ENCODE results near the gene PRSS38. TPM values are rescaled to one million over a fixed set of nuclear protein-coding genes. Genes with fewer than 3 reads are reported as not detected.

PRSS38 gene
- total RNA-seq, 2 experiments from 2014 or later, result not detected

DNA sequence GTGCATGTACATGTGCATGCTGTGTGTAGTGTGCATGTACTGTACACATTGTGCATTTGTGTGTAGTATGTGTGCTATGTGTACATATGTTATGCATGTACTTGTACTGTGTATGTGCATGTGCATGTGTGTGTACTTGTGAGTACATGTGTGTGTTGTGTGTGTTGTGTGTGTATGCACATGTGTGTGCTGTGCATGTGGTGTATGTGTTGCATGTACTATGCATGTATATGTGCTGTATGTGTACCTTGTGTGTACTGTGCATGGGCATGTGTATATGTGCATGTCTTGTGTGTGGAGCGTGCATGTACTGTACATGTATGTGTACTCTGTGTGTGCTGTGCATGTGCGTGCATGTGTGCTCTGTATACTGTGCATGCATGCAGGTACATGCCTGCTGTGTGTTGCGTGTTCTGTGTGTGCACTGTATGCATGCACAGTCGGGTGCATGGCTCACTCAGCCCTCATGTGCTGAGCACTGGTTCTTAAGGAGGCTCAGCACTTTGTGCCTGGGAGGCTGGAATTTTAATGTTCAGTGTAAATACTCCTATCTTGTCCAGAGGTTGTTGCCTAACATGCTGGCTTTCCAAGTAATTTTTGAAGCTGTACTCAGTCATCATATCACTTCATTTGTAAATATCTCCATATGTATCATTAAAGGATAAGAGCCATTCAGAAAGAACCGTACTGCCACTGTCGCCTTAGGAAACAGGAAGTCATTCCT is 47.9 kb upstream of the PRSS38 start:
- Histone ChIP-seq H3K27ac (ENCODE audit: low read depth in 1 of 2, low read length in 2 of 2) (no peak overlapping the region), H3K36me3 (ENCODE audit: insufficient read depth, low read length) (peaks cover 32% of the 10 kb centered on the region), H3K27me3 (ENCODE audit: control insufficient read depth in 1 of 2, insufficient read depth in 2 of 2, low read length in 2 of 2) (no peaks in the 10 kb centered on the region), H3K9me3 (ENCODE audit: control insufficient read depth in 1 of 2, insufficient read depth in 1 of 2, low read length in 2 of 2) (no peaks in the 10 kb centered on the region), H3K4me3 (ENCODE audit: low read length) (no peak overlapping the region), H3K4me1 (ENCODE audit: insufficient read depth, low read length) (peaks cover 53% of the 10 kb centered on the region)
- Mint-ChIP-seq H3K27ac (peak overlapping the region; percentile 90), H3K4me3 (no peak overlapping the region), H3K4me1 (ENCODE audit: low read depth) (peaks cover 56% of the 10 kb centered on the region), H3K27me3 (no peaks in the 10 kb centered on the region), H3K9me3 (no peaks in the 10 kb centered on the region), H3K36me3 (ENCODE audit: low read depth) (peaks cover 25% of the 10 kb centered on the region)
- DNase-seq, result no peak
- ChIA-PET POLR2A (no interaction called here), CTCF (interaction anchor here (1.7 kb wide), 1 partner anchor 20 kb away, joined by 5 read pairs; no protein-coding TSS in a partner anchor)
- TF ChIP-seq, protein P1, sequence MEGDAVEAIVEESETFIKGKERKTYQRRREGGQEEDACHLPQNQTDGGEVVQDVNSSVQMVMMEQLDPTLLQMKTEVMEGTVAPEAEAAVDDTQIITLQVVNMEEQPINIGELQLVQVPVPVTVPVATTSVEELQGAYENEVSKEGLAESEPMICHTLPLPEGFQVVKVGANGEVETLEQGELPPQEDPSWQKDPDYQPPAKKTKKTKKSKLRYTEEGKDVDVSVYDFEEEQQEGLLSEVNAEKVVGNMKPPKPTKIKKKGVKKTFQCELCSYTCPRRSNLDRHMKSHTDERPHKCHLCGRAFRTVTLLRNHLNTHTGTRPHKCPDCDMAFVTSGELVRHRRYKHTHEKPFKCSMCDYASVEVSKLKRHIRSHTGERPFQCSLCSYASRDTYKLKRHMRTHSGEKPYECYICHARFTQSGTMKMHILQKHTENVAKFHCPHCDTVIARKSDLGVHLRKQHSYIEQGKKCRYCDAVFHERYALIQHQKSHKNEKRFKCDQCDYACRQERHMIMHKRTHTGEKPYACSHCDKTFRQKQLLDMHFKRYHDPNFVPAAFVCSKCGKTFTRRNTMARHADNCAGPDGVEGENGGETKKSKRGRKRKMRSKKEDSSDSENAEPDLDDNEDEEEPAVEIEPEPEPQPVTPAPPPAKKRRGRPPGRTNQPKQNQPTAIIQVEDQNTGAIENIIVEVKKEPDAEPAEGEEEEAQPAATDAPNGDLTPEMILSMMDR (IDR thresholded peaks at IDR 0.05), result no peak
- intact Hi-C loops (cut with DNase I, micrococcal nuclease), result loop anchor here in 1 of 2 experiments (5.0 kb wide), 1 partner anchor 120 kb away; no protein-coding TSS in a partner anchor
- ATAC-seq (ENCODE audit: poor library complexity), result no peak

DNA sequence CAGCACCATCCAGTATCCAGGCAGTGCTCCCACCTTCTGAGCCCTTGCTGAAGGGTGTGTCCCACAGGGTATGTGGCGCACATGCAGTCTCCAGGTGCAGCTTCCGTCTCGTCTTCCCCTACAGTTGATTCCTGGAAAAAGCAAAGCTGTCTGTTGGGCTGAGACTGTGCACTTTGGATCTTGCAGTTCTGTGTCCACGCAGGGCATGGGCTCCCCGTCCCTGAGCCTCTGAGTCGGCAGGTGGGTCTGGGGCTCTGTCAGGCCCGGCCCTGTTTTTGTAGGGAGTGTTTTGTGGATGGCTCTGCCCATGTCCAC is 47.4 kb upstream of the PRSS38 start:
- no peaks in the 10 kb centered on the region for H3K27me3 Mint-ChIP-seq
- no peaks in the 10 kb centered on the region for H3K9me3 ChIP-seq (ENCODE audit: control insufficient read depth in 1 of 2, insufficient read depth in 1 of 2, low read length in 2 of 2)
- H3K4me3 ChIP-seq (ENCODE audit: low read length), result no peak overlapping the region
- no peak overlapping the region for H3K4me3 Mint-ChIP-seq
- intact Hi-C loops (cut with DNase I, micrococcal nuclease), result loop anchor here in 1 of 2 experiments (5.0 kb wide), 1 partner anchor 119 kb away; no protein-coding TSS in a partner anchor
- POLR2A ChIA-PET, result interaction anchor here (0.8 kb wide), 1 partner anchor 11 kb away, joined by 3 read pairs; no protein-coding TSS in a partner anchor
- no peaks in the 10 kb centered on the region for H3K9me3 Mint-ChIP-seq
- peaks cover 32% of the 10 kb centered on the region for H3K36me3 ChIP-seq (ENCODE audit: insufficient read depth, low read length)
- H3K4me1 Mint-ChIP-seq (ENCODE audit: low read depth), result peaks cover 53% of the 10 kb centered on the region
- no peak overlapping the region for H3K27ac Mint-ChIP-seq
- DNase-seq, result peak in 1 of 14 experiments; percentile 3
- CTCF ChIA-PET, result no interaction called here
- ATAC-seq (ENCODE audit: poor library complexity), result no peak
- H3K27ac ChIP-seq (ENCODE audit: low read depth in 1 of 2, low read length in 2 of 2), result no peak overlapping the region
- H3K4me1 ChIP-seq (ENCODE audit: insufficient read depth, low read length), result peaks cover 48% of the 10 kb centered on the region
- TF ChIP-seq, protein P1 (IDR thresholded peaks at IDR 0.05), result no peak
- H3K36me3 Mint-ChIP-seq (ENCODE audit: low read depth), result peaks cover 25% of the 10 kb centered on the region
- H3K27me3 ChIP-seq (ENCODE audit: control insufficient read depth in 1 of 2, insufficient read depth in 2 of 2, low read length in 2 of 2), result no peaks in the 10 kb centered on the region

DNA sequence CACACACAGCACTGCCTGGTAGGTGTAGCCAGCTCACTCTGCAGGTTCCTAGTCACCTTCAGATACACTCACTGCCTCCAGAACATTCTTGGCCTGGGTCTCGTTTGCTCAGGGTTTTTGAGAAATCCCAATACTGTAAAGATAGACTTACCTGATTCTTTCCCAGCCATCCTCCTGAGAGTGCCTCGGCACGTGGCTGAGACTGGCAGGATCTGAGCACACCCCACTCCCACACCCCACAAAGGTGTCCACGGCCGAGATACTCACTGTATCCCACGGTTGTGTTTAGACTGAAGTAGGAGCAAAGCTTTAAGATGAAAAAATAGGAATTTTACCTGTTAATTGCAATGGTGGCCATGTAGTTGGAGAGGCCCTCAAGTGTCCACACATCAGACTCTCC is 46.8 kb upstream of the PRSS38 start:
- no peaks in the 10 kb centered on the region for H3K9me3 ChIP-seq (ENCODE audit: control insufficient read depth in 1 of 2, insufficient read depth in 1 of 2, low read length in 2 of 2)
- peak overlapping the region; percentile 26 for H3K27ac Mint-ChIP-seq
- H3K4me1 Mint-ChIP-seq (ENCODE audit: low read depth), result peaks cover 54% of the 10 kb centered on the region

More for the DNA sequence above, 46.8 kb upstream of the PRSS38 start:
- Histone ChIP-seq H3K27ac (ENCODE audit: low read depth in 1 of 2, low read length in 2 of 2) (no peak overlapping the region), H3K4me1 (ENCODE audit: insufficient read depth, low read length) (peaks cover 47% of the 10 kb centered on the region), H3K4me3 (ENCODE audit: low read length) (no peak overlapping the region), H3K36me3 (ENCODE audit: insufficient read depth, low read length) (peaks cover 32% of the 10 kb centered on the region), H3K27me3 (ENCODE audit: control insufficient read depth in 1 of 2, insufficient read depth in 2 of 2, low read length in 2 of 2) (no peaks in the 10 kb centered on the region)
- no peak for ATAC-seq (ENCODE audit: poor library complexity)
- TF ChIP-seq, protein P1 (IDR thresholded peaks at IDR 0.05), result no peak
- Mint-ChIP-seq H3K4me3 (no peak overlapping the region), H3K9me3 (no peaks in the 10 kb centered on the region), H3K36me3 (ENCODE audit: low read depth) (peaks cover 25% of the 10 kb centered on the region), H3K27me3 (no peaks in the 10 kb centered on the region)
- no peak for DNase-seq
- intact Hi-C loops (cut with DNase I, micrococcal nuclease), result loop anchor here in 1 of 2 experiments (5.0 kb wide), 1 partner anchor 119 kb away; no protein-coding TSS in a partner anchor
- ChIA-PET POLR2A (interaction anchor here (0.8 kb wide), 1 partner anchor 10 kb away, joined by 3 read pairs; no protein-coding TSS in a partner anchor), CTCF (no interaction called here)

Data from CD4-positive, alpha-beta T cell (primary cell).